ENCODE data around the gene SH3BP1. TPM values are rescaled to one million over a fixed set of nuclear protein-coding genes. Genes with fewer than 3 reads are reported as not detected.

SH3BP1 gene
- total and polyA plus RNA-seq, 2 of the 13 experiments (the other 11 are each of a cell fraction or from before 2014, with no cell fraction given), result 8.4 to 18.5 TPM

DNA sequence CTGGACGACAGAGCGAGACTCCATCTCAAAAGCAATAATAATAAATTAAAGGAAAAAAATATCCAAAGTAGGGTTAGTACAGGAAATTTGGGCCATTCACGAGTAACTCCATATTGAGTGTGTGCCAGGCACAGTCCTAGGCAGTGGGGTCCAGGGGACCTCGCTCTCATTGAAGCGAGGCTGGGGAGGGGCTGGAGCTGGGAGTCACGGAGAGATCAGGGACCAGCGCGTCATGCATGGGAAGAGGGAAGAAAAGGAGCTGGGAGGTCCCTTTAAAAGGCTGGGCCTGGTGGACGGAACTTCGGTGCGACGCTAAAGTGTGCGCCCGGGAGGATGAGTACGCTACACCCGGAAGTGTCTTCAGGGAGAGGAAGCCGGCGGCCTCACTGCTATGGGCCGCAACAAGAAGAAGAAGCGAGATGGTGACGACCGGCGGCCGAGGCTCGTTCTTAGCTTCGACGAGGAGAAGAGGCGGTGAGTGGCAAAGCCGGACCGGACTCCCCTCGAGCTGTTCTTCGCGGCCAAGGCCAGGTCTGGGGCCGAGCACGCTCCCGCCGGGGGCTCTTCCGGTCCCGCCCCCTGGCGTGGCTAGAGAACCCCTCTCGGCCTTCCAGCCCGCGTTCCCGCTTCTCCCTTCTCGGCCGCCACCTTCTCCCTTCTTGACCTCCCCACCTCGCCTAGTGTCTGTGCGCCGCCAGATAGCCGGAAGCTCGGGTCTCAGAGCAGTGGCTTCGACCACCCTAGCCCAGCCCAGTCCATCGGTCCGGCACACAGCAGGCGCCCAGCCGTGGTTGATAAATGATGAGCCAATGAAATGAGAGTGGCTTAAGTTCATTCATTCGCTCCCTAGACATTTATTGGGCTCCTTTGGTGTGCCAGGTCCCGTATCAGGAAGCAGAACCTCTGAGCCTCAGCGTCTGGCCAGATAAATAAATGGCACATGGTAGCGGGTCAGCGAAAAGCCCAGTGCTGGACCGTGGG, 46.8 kb downstream of the SH3BP1 start, which contains the start of gene NOL12 (continued):
- TF ChIP-seq ZBTB2 (CRISPR knock-in tag; IDR thresholded peaks at IDR 0.05; ENCODE audit: low read depth) (no peak), ZSCAN31 (CRISPR knock-in tag; IDR thresholded peaks at IDR 0.05; ENCODE audit: low read depth) (peak; percentile 92), SP140L (CRISPR knock-in tag; IDR thresholded peaks at IDR 0.05; ENCODE audit: borderline replicate concordance) (no peak), ZNF329 (CRISPR knock-in tag; IDR thresholded peaks at IDR 0.05; ENCODE audit: low read depth) (no peak), ZNF800 (CRISPR knock-in tag; IDR thresholded peaks at IDR 0.05) (peak; percentile 72; the same call in 1 of the 2 replicates), ZNF839 (CRISPR knock-in tag; IDR thresholded peaks at IDR 0.05; ENCODE audit: borderline replicate concordance) (no peak), ZNF331 (CRISPR knock-in tag; IDR thresholded peaks at IDR 0.05) (peak; percentile 73), ZNF788 (CRISPR knock-in tag; IDR thresholded peaks at IDR 0.05; ENCODE audit: borderline replicate concordance) (peak; percentile 94; the same call in 1 of the 2 replicates), NCOA1 (CRISPR knock-in tag; IDR thresholded peaks at IDR 0.05) (no peak), PHF20 (CRISPR knock-in tag; IDR thresholded peaks at IDR 0.05) (peak; percentile 97), ZNF576 (CRISPR knock-in tag; IDR thresholded peaks at IDR 0.05) (0 out of 2 replicates have a peak, but pooled peaks have one; percentile 70), ZNF563 (CRISPR knock-in tag; IDR thresholded peaks at IDR 0.05) (peak; percentile 92; the same call in 1 of the 2 replicates), ZNF143 (CRISPR knock-in tag; IDR thresholded peaks at IDR 0.05) (peak; percentile 41; the same call in 1 of the 2 replicates), ZNF225 (CRISPR knock-in tag; IDR thresholded peaks at IDR 0.05) (peak; percentile 9; the same call in 1 of the 2 replicates), FOXO4 (CRISPR knock-in tag; conservative IDR thresholded peaks at IDR 0.05) (0 out of 2 replicates have a peak, but pooled peaks have one; percentile 91), ZNF263 (CRISPR knock-in tag; IDR thresholded peaks at IDR 0.05) (0 out of 2 replicates have a peak, but pooled peaks have one; percentile 48), ZNF562 (CRISPR knock-in tag; IDR thresholded peaks at IDR 0.05; ENCODE audit: borderline replicate concordance) (no peak)
- TF ChIP-seq, protein P1, sequence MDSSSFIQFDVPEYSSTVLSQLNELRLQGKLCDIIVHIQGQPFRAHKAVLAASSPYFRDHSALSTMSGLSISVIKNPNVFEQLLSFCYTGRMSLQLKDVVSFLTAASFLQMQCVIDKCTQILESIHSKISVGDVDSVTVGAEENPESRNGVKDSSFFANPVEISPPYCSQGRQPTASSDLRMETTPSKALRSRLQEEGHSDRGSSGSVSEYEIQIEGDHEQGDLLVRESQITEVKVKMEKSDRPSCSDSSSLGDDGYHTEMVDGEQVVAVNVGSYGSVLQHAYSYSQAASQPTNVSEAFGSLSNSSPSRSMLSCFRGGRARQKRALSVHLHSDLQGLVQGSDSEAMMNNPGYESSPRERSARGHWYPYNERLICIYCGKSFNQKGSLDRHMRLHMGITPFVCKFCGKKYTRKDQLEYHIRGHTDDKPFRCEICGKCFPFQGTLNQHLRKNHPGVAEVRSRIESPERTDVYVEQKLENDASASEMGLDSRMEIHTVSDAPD (CRISPR knock-in tag; IDR thresholded peaks at IDR 0.05), result peak; percentile 42; the same call in 1 of the 2 replicates
- TF ChIP-seq, protein P2, sequence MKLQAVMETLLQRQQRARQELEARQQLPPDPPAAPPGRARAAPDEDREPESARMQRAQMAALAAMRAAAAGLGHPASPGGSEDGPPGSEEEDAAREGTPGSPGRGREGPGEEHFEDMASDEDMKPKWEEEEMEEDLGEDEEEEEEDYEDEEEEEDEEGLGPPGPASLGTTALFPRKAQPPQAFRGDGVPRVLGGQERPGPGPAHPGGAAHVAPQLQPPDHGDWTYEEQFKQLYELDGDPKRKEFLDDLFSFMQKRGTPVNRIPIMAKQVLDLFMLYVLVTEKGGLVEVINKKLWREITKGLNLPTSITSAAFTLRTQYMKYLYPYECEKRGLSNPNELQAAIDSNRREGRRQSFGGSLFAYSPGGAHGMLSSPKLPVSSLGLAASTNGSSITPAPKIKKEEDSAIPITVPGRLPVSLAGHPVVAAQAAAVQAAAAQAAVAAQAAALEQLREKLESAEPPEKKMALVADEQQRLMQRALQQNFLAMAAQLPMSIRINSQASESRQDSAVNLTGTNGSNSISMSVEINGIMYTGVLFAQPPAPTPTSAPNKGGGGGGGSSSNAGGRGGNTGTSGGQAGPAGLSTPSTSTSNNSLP (IDR thresholded peaks at IDR 0.05; ENCODE audit: low read depth, low read length), result no peak

Measured in HepG2 (cell line).